Liver (tissue), 9 donors: ENCODE results near the gene CPLX1. TPM values are rescaled to one million over a fixed set of nuclear protein-coding genes. Genes with fewer than 3 reads are reported as not detected.

ENCODE experiments used
- DNase-seq: peaks from one replicate; pipeline ENCODE4 v3.0.0-alpha.2; 2017; ENCODE audit warnings: low spot score
- H3K27ac ChIP-seq, 2 donors: one replicate each; pipeline ENCODE4 v1.7.0; 2013; ENCODE audit warnings: inconsistent platforms in 2 of 2, low read length in 2 of 2, control low read depth in 1 of 2, low read depth in 1 of 2, mild to moderate bottlenecking in 1 of 2
- H3K27me3 ChIP-seq, 4 donors: one replicate each; pipeline versions ENCODE4 v1.6.1 to v1.7.0; 2013; ENCODE audit warnings: low read length in 3 of 4, inconsistent platforms in 1 of 4, mild to moderate bottlenecking in 1 of 4, moderate library complexity in 1 of 4; ENCODE audit not compliant: control insufficient read depth in 4 of 4, insufficient read depth in 4 of 4
- H3K36me3 ChIP-seq, 4 donors: one replicate each; pipeline versions ENCODE4 v1.6.1 to v1.7.0; 2013; ENCODE audit warnings: low read length in 3 of 4, mild to moderate bottlenecking in 3 of 4, low read depth in 1 of 4, moderate library complexity in 1 of 4; ENCODE audit not compliant: control insufficient read depth in 4 of 4, insufficient read depth in 3 of 4
- H3K4me1 ChIP-seq, 4 donors: one replicate each; pipeline versions ENCODE4 v1.6.1 to v1.7.0; 2013; ENCODE audit warnings: low read length in 3 of 4, mild to moderate bottlenecking in 3 of 4, moderate library complexity in 1 of 4; ENCODE audit not compliant: control insufficient read depth in 4 of 4, insufficient read depth in 4 of 4
- H3K4me3 ChIP-seq, 3 donors: one replicate each; pipeline versions ENCODE4 v1.6.1 to v1.7.0; 2013; ENCODE audit warnings: low read length in 3 of 3, control low read depth in 1 of 3, low read depth in 1 of 3, mild to moderate bottlenecking in 1 of 3
- H3K9ac ChIP-seq, 2 donors: one replicate each; pipeline ENCODE4 v1.7.0; 2013; ENCODE audit warnings: low read length in 2 of 2, mild to moderate bottlenecking in 2 of 2, moderate library complexity in 2 of 2, control low read depth in 1 of 2, low read depth in 1 of 2
- H3K9me3 ChIP-seq, 4 donors: one replicate each; pipeline versions ENCODE4 v1.6.1 to v1.7.0; 2013; ENCODE audit warnings: low read length in 3 of 4; ENCODE audit not compliant: control insufficient read depth in 4 of 4
- EGR1 ChIP-seq, 2 donors: IDR thresholded peaks; 2 replicates each; pipeline ENCODE4 v1.6.1; 2016 to 2018; ENCODE audit warnings: antibody characterized with exemption in 2 of 2, low read depth in 2 of 2
- FOXA2 ChIP-seq: IDR thresholded peaks from 2 replicates; pipeline ENCODE4 v1.6.1; 2016; ENCODE audit warnings: antibody characterized with exemption
- GABPA ChIP-seq, 2 donors: IDR thresholded peaks in 1 of 2; conservative IDR thresholded peaks in 1 of 2; 2 replicates each; pipeline ENCODE4 v1.6.1; 2016; ENCODE audit warnings: antibody characterized with exemption in 2 of 2, mild to moderate bottlenecking in 1 of 2, moderate library complexity in 1 of 2
- HNF4G ChIP-seq: IDR thresholded peaks from 2 replicates; pipeline ENCODE4 v1.6.1; 2016; ENCODE audit warnings: antibody characterized with exemption
- JUND ChIP-seq, 2 donors: IDR thresholded peaks; 2 replicates each; pipeline ENCODE4 v1.6.1; 2016; ENCODE audit warnings: antibody characterized with exemption in 2 of 2
- NR2F2 ChIP-seq: IDR thresholded peaks from 2 replicates; pipeline ENCODE4 v1.6.1; 2016; ENCODE audit warnings: antibody characterized with exemption
- RAD21 ChIP-seq, 2 donors: IDR thresholded peaks; 2 replicates each; pipeline ENCODE4 v1.6.1; 2016; ENCODE audit warnings: antibody characterized with exemption in 2 of 2, mild to moderate bottlenecking in 2 of 2
- RXRA ChIP-seq, 2 donors: IDR thresholded peaks; 2 replicates each; pipeline ENCODE4 v1.6.1; 2017 to 2018; ENCODE audit warnings: antibody characterized with exemption in 2 of 2, mild to moderate bottlenecking in 1 of 2
- SP1 ChIP-seq: IDR thresholded peaks from 2 replicates; pipeline ENCODE4 v1.6.1; 2018; ENCODE audit warnings: antibody characterized with exemption, mild to moderate bottlenecking
- TAF1 ChIP-seq: conservative IDR thresholded peaks from 2 replicates; pipeline ENCODE4 v1.6.1; 2016; ENCODE audit warnings: antibody characterized with exemption, mild to moderate bottlenecking
- YY1 ChIP-seq: IDR thresholded peaks from 2 replicates; pipeline ENCODE4 v1.6.1; 2016; ENCODE audit warnings: antibody characterized with exemption, mild to moderate bottlenecking
- WGBS: extraction: QIAGEN DNeasy Blood & Tissue Kit; methylation state at CpG from one replicate; pipeline ENCODE4 v1.1.7; 2013; 5-methylcytosine and 5-hydroxymethylcytosine counted together
- polyA plus RNA-seq, 2 donors: library from polyadenylated mRNA; stranded (reverse) in 1 of 2; unstranded in 1 of 2; fragments of 200-250 nt in 1 of 2; fragments of >200 nt in 1 of 2; fragmentation: Nextera tagmentation in 1 of 2; extraction: Ambion mirVana in 1 of 2; gene quantifications; one replicate each; pipeline versions ENCODE4 v1.2.1 to v1.2.3, GENCODE V29; 2013 to 2015
- total RNA-seq, 2 donors: library from RNA; depleted of rRNA; stranded (reverse); fragments of >200 nt; gene quantifications; one replicate each; pipeline ENCODE4 v1.2.3, GENCODE V29; 2014
- TF ChIP-seq, protein P1 (sequence below): IDR thresholded peaks from 2 replicates; pipeline ENCODE4 v1.6.1; 2016; ENCODE audit warnings: antibody characterized with exemption, mild to moderate bottlenecking
- TF ChIP-seq, protein P2 (sequence below): fragments of 150-350 bp; IDR thresholded peaks from 2 replicates; pipeline ENCODE4 v1.5.1; 2017; ENCODE audit warnings: improper control_type of control experiment, low read depth, low read length; ENCODE audit not compliant: missing input control
- TF ChIP-seq, protein P3 (sequence below): IDR thresholded peaks from 2 replicates; pipeline ENCODE4 v1.6.1; 2016; ENCODE audit warnings: antibody characterized with exemption
- TF ChIP-seq, protein P4 (sequence below): IDR thresholded peaks from 2 replicates; pipeline ENCODE4 v1.6.1; 2016; ENCODE audit warnings: antibody characterized with exemption
- donor health status: healthy.
- donor health status: healthy.
- donor health status: healthy.
- donor health status: healthy.
- donor health status: healthy.

CPLX1 gene
- total and polyA plus RNA-seq, 4 donors, result 0.14 to 2.8 (median 0.80) TPM

DNA sequence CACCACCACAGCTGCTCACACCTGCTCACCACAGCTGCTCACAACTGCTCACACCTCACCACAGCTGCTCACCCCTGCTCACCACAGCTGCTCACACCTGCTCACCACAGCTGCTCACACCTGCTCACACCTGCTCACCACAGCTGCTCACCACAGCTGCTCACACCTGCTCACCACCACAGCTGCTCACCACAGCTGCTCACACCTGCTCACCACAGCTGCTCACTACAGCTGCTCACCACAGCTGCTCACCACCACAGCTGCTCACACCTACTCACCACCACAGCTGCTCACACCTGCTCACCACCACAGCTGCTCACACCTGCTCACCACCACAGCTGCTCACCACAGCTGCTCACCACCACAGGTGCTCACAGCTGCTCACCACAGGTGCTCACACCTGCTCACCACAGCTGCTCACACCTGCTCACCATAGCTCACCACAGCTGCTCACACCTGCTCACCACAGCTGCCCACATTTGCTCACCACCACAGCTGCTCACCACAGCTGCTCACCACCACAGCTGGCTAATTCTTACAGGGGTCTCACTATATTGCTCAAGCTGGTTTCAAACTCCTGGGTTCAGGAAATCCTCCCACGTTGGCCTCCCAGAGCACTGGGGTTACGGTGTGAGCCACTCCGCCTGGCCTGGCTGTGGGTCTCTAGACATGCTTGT, 30.4 kb upstream of the CPLX1 start:
- no peak for DNase-seq
- Histone ChIP-seq H3K36me3 (peaks cover 11 to 61% (median 26%) of the 10 kb centered on the region in 4 donors), H3K9me3 (no peaks in the 10 kb centered on the region), H3K4me1 (no peaks in the 10 kb centered on the region), H3K9ac (no peak overlapping the region), H3K27ac (no peak overlapping the region), H3K27me3 (no peaks in the 10 kb centered on the region), H3K4me3 (no peak overlapping the region)
- TF ChIP-seq GABPA (IDR thresholded peaks at IDR 0.05 in 1 of 2, conservative IDR thresholded peaks at IDR 0.05 in 1 of 2) (no peak), EGR1 (IDR thresholded peaks at IDR 0.05; ENCODE audit: low read depth in 2 of 2) (no peak), TAF1 (no peak), RAD21 (IDR thresholded peaks at IDR 0.05) (no peak)
- WGBS, result 94% methylated on average over 3 of the region's 3 CpGs

DNA sequence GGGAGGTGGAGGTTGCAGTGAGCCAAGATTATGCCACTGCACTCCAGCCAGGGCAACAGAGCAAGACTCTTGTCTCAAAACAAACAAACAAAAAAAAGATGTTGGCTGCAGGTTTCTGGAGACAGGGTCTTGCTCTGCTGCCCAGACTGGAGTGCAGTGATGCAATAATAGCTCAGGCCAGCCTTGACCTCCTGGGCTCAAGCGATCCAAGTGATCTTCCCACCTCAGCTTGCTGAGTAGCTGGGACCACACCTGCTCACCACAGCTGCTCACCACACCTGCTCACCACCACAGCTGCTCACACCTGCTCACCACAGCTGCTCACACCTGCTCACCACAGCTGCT, 29.9 kb upstream of the CPLX1 start:
- Histone ChIP-seq H3K27me3 (no peaks in the 10 kb centered on the region), H3K4me1 (no peaks in the 10 kb centered on the region), H3K9me3 (no peaks in the 10 kb centered on the region), H3K36me3 (peaks cover 13 to 61% (median 27%) of the 10 kb centered on the region in 4 donors), H3K4me3 (no peak overlapping the region), H3K9ac (no peak overlapping the region), H3K27ac (no peak overlapping the region)
- no peak for TF ChIP-seq HNF4G
- 57% methylated on average over 1 of the region's 1 CpG for WGBS
- no peak for DNase-seq

DNA sequence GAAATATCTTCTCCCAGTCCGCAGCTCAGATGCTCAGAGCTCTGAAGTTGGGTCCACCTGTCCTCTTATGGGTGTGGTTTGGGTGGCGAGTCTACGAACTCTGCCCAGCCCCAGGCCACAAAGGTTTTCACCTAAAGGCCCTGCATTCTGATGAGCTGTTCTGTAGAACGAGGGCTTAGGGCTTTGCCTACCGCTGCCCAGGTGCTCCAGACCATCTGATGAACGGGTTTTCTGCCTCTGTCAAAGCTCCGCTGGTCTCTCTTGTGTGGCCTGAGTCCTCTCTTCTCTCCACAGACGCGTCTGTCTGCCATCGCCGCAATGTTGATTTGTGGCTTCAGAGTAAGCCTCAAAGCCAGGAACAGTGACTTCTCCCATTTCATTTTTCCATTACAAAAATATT, 28.4 kb upstream of the CPLX1 start:
- no peaks in the 10 kb centered on the region for H3K4me1 ChIP-seq
- no peaks in the 10 kb centered on the region for H3K27me3 ChIP-seq
- no peak for DNase-seq
- peaks cover 13 to 60% (median 25%) of the 10 kb centered on the region in 4 donors for H3K36me3 ChIP-seq
- H3K27ac ChIP-seq, result no peak overlapping the region
- H3K9ac ChIP-seq, result no peak overlapping the region
- WGBS, result 98% methylated on average over 11 of the region's 11 CpGs
- TF ChIP-seq YY1 (no peak), SP1 (no peak), FOXA2 (no peak), GABPA (IDR thresholded peaks at IDR 0.05 in 1 of 2, conservative IDR thresholded peaks at IDR 0.05 in 1 of 2) (no peak), TAF1 (no peak), NR2F2 (no peak), JUND (IDR thresholded peaks at IDR 0.05) (no peak), EGR1 (IDR thresholded peaks at IDR 0.05; ENCODE audit: low read depth in 2 of 2) (no peak), HNF4G (no peak), RAD21 (IDR thresholded peaks at IDR 0.05) (no peak), RXRA (IDR thresholded peaks at IDR 0.05) (no peak)
- TF ChIP-seq, protein P1, sequence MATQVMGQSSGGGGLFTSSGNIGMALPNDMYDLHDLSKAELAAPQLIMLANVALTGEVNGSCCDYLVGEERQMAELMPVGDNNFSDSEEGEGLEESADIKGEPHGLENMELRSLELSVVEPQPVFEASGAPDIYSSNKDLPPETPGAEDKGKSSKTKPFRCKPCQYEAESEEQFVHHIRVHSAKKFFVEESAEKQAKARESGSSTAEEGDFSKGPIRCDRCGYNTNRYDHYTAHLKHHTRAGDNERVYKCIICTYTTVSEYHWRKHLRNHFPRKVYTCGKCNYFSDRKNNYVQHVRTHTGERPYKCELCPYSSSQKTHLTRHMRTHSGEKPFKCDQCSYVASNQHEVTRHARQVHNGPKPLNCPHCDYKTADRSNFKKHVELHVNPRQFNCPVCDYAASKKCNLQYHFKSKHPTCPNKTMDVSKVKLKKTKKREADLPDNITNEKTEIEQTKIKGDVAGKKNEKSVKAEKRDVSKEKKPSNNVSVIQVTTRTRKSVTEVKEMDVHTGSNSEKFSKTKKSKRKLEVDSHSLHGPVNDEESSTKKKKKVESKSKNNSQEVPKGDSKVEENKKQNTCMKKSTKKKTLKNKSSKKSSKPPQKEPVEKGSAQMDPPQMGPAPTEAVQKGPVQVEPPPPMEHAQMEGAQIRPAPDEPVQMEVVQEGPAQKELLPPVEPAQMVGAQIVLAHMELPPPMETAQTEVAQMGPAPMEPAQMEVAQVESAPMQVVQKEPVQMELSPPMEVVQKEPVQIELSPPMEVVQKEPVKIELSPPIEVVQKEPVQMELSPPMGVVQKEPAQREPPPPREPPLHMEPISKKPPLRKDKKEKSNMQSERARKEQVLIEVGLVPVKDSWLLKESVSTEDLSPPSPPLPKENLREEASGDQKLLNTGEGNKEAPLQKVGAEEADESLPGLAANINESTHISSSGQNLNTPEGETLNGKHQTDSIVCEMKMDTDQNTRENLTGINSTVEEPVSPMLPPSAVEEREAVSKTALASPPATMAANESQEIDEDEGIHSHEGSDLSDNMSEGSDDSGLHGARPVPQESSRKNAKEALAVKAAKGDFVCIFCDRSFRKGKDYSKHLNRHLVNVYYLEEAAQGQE, result no peak
- TF ChIP-seq, protein P2, sequence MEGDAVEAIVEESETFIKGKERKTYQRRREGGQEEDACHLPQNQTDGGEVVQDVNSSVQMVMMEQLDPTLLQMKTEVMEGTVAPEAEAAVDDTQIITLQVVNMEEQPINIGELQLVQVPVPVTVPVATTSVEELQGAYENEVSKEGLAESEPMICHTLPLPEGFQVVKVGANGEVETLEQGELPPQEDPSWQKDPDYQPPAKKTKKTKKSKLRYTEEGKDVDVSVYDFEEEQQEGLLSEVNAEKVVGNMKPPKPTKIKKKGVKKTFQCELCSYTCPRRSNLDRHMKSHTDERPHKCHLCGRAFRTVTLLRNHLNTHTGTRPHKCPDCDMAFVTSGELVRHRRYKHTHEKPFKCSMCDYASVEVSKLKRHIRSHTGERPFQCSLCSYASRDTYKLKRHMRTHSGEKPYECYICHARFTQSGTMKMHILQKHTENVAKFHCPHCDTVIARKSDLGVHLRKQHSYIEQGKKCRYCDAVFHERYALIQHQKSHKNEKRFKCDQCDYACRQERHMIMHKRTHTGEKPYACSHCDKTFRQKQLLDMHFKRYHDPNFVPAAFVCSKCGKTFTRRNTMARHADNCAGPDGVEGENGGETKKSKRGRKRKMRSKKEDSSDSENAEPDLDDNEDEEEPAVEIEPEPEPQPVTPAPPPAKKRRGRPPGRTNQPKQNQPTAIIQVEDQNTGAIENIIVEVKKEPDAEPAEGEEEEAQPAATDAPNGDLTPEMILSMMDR, result no peak
- TF ChIP-seq, protein P3, sequence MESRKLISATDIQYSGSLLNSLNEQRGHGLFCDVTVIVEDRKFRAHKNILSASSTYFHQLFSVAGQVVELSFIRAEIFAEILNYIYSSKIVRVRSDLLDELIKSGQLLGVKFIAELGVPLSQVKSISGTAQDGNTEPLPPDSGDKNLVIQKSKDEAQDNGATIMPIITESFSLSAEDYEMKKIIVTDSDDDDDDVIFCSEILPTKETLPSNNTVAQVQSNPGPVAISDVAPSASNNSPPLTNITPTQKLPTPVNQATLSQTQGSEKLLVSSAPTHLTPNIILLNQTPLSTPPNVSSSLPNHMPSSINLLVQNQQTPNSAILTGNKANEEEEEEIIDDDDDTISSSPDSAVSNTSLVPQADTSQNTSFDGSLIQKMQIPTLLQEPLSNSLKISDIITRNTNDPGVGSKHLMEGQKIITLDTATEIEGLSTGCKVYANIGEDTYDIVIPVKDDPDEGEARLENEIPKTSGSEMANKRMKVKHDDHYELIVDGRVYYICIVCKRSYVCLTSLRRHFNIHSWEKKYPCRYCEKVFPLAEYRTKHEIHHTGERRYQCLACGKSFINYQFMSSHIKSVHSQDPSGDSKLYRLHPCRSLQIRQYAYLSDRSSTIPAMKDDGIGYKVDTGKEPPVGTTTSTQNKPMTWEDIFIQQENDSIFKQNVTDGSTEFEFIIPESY, result no peak
- TF ChIP-seq, protein P4, sequence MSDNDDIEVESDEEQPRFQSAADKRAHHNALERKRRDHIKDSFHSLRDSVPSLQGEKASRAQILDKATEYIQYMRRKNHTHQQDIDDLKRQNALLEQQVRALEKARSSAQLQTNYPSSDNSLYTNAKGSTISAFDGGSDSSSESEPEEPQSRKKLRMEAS, result no peak
- H3K9me3 ChIP-seq, result no peaks in the 10 kb centered on the region
- no peak overlapping the region for H3K4me3 ChIP-seq
